GM10248 (cell line): ENCODE measurements around the gene PTPRN2.

Source experiments
- CTCF ChIA-PET: fragments of 300-600 bp; sonication (Branson Sonifier 250); formaldehyde crosslinking; extraction: SDS; loops from one replicate; lab custom pipeline; 2021; ENCODE audit warnings: antibody characterized with exemption; lab: Yijun Ruan, JAX
- POLR2A ChIA-PET: fragments of 350-650 bp; sonication (Branson Sonifier 250); formaldehyde crosslinking; extraction: SDS; loops from one replicate; lab custom pipeline; 2020; ENCODE audit warnings: antibody characterized with exemption; lab: Yijun Ruan, JAX
- DNase-seq: peaks from one replicate; pipeline ENCODE4 v3.0.0; 2012; ENCODE audit errors: extremely low spot score
- CTCF ChIP-seq: IDR thresholded peaks from 2 replicates; pipeline ENCODE4 v1.5.1; 2012; ENCODE audit warnings: mild to moderate bottlenecking, low read depth; ENCODE audit errors: extremely low read depth, missing control alignments, control extremely low read depth

Gene PTPRN2

GRCh38 chr7:158289231-158289630, 298.4 kb downstream of the PTPRN2 start:
- TF ChIP-seq CTCF = no peak
- no peak for DNase-seq
- ChIA-PET CTCF (no interaction called here), POLR2A (no interaction called here)

GRCh38 chr7:158286210-158286609, 301.4 kb downstream of the PTPRN2 start:
- ChIA-PET POLR2A (no interaction called here), CTCF (no interaction called here)
- DNase-seq = no peak
- TF ChIP-seq CTCF = no peak

- ChIA-PET POLR2A (no interaction called here), CTCF (no interaction called here)
- no peak for DNase-seq
- TF ChIP-seq CTCF = no peak
Observed at GRCh38 chr7:158285383-158285770, 302.2 kb downstream of the PTPRN2 start.

GRCh38 chr7:158284617-158285382, 302.8 kb downstream of the PTPRN2 start:
- TF ChIP-seq CTCF = no peak
- no peak for DNase-seq
- ChIA-PET CTCF (no interaction called here), POLR2A (no interaction called here)

GRCh38 chr7:158284121-158284520, 303.5 kb downstream of the PTPRN2 start:
- CTCF ChIA-PET = no interaction called here
- no peak for TF ChIP-seq CTCF
- DNase-seq = no peak
- POLR2A ChIA-PET = no interaction called here

- TF ChIP-seq CTCF = no peak
- ChIA-PET CTCF (no interaction called here), POLR2A (no interaction called here)
- no peak for DNase-seq
Observed at GRCh38 chr7:158283016-158283974, 304.3 kb downstream of the PTPRN2 start.
